ENCODE measurements around the gene CACNA1A.

The CACNA1A gene

DNA sequence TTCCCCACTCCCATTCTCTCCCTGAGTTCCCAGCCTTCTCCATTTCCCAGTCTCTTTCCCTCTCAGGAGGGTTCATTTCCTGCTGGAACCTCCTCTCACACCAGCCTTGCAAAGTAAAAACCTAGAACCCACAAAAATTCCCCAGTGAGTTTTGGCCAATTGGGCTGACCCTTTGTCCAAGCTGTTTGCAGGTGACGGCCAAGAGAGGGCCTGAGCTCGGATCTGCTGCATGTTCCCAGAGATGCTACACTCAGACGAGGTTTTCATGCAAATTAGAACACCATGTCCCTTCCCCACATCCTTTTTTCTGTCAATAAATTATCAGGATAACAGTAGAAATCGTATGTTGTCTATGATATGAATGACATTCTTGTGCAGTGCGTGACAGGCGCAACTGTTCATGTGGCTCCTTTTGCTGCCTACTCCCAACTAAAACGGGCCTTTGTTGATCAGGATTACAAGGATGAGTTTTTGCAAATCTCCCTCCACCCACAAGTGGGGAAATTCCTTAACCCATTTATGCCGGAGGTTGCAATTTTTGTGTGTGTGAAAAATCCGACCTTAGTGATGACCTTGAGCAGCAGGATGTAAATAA lies 149.5 kb downstream of the CACNA1A start:
- DNase-seq = no peak

DNA sequence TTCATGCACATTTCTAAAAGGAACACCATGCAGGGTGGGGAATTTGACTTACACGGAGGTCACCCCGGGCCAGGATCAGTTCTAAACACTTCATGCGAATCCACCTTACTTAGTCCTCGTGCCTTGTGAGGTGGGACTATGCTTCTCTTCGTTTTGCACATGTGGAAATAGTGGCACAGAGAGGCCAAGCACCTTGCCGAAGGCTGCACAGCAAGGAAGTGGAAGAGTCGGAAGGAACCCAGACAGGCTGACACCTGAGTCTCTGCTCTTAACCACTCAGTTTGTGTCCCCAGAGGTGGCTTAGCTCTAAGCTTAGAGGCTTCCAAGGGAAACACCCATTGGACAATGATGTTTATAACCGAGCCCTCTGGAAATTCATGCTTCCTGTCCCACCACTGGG lies 150.1 kb downstream of the CACNA1A start:
- no peak for DNase-seq

DNA sequence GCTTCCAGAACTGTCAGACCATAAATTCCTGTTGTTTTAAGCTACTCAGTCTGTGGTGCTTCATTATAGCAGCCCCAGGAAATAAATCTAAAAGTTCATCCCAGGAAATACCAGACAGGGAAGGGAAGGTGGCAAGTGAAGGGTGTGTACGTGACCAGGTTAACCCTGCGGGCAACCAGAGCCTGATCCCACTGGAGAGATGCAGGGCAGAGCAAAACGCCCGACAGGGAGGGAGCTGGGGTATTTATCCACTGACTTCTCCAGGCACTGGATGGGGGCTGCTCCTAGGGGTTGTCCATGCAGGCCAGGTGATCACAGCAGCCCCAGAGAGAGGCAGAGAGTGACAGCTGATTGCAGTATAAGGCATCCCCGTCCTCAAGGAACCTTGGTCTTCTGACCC lies 150.9 kb downstream of the CACNA1A start:
- no peak for DNase-seq

DNA sequence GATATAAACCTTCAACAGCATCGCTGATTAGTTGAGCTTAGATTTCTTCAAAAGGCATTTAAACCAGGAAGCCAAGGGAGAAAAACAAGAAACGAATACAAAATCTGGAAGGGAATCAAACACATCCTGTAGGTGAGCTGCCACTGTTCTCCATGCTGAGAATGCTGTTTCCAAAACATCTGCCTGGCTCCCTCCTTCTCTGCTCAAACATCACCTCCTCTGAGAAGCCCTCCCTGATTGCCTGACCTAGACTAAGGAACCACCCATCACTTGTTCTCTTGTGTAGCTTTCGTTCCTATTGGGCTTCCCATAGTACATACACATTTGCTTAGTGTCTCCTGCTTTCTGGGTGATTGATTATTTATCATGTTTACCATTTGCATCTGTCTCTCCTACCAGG lies 152.7 kb downstream of the CACNA1A start:
- no peak for DNase-seq

DNA sequence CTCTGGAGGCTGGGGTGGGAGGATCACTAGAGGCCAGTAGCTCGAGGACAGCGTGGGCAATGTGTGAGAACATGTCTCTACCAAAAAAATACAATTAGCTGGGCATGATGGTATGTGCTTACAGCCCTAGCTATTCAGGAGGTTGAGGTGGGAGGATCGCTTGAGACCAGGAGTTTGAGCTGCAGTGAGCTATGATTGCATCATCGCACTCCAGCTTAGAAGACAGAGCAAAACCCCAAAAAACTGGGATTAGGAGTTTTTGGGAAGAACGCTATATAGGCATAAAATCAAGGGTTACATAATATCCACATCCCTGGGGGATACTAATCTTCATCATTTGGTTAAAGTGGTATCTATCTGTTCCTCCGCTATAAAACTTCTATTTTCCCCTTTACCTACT lies 155.5 kb downstream of the CACNA1A start:
- DNase-seq = no peak

DNA sequence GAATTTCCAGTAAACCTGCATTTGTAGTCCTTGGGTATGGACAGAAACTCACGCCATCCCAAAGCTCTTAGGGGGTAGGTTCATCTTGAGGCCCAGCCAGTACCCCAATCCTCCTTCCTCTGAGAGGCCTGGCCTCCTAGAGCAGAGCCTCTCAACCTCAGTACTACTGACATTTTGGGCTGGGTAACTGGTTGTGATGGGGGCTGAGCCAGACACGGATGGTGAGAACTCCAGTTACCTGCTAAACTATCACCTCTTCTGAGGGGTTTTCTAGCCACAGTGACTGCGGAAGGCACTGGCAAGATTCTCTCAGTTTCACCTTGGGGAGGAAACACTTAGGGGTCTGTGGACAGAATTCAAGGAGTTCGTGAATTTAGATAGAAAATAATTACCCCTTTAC lies 156.2 kb downstream of the CACNA1A start:
- DNase-seq = no peak

DNA sequence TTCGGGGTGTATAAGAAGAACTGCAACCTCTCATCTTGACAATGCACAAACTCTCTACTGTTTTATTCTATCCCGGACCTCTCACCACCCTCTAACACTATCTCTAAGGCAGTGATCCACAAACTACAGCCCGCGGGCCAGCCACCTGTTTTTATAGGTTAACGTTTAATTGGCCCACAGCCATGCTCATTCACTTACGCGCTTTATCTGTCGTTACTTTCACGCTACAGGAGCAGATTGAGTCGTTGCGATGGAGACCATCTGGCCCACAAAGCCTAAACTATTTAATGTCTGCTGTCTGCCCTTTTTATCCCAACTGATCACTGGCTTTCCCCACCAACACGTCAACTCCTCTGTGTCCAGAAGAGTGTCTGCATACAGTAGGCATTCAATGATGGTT lies 158.9 kb downstream of the CACNA1A start:
- no peak for DNase-seq

DNA sequence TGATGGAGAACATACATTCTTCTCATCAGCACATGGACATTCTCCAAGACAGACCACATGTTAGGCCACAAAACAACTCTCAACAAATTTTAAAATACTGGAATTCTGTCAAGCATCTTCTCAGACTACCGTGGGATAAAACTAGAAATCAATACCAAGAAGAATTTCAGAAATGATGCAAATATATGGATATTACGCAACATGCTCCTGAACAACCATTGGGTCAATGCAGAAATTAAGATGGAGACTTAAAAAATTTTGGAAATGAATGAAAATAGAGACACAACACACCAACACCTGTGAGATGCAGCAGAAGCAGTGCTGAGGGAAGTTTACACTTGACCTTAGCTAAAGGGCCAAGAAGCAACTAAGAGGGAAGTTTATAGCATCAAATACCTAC lies 162.8 kb downstream of the CACNA1A start:
- DNase-seq = no peak

DNA sequence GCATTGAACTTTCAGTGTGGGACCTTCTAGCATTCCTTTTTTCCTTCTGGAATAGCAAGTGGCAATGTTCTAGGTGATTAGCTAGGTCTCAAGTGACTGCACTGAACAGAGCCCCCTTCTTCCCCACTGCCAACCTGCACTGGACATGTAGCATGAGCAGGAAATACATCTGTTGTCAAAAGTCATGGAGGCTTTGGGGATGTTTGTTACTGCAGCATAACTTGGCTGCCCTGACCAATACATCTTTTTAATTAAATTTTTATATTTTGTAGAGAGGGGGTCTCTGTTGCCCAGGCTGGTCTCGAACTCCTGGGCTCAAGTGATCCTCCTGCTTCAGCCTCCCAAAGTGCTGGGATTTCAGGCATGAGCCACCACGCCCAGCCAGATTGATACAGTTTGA lies 163.6 kb downstream of the CACNA1A start:
- DNase-seq = no peak

DNA sequence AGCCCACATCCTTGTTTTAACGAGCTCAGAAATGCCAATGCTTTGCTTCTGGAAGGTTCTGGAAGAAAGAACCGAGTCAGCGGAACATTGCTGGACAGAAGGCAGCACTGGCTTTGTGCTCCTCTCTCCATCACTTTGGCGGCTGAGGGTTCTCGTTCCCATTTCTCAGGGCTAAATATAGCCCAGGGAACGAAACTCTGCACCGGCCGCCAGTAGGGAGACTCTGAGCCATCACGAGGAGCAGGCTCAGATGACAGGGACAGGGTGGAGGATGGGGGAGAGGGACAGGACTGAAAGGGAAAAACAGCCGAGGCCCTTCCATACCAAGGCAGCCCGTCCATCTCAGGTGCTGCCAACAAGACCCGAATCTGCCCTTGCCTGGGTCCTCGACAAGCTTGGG lies 166.4 kb downstream of the CACNA1A start:
- DNase-seq = no peak

DNA sequence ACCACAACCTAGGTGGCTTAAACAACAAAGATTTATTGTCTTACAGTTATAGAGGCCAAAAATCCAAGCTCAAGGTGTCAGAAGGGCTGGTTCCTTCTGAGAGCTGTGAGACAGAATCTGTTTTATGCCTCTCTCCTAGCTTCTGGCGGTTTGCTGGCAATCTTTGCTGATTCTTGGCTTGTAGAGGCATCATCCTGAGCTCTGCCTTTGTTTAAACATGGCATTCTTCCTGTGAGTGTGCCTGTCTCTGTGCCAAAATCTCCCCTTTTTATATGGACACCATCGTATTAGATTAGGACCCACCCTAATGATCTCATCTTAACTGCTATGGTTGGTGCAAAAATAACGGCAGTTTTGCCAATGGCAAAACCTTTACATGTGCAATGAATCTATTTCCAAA lies 169.1 kb downstream of the CACNA1A start:
- DNase-seq = no peak

DNA sequence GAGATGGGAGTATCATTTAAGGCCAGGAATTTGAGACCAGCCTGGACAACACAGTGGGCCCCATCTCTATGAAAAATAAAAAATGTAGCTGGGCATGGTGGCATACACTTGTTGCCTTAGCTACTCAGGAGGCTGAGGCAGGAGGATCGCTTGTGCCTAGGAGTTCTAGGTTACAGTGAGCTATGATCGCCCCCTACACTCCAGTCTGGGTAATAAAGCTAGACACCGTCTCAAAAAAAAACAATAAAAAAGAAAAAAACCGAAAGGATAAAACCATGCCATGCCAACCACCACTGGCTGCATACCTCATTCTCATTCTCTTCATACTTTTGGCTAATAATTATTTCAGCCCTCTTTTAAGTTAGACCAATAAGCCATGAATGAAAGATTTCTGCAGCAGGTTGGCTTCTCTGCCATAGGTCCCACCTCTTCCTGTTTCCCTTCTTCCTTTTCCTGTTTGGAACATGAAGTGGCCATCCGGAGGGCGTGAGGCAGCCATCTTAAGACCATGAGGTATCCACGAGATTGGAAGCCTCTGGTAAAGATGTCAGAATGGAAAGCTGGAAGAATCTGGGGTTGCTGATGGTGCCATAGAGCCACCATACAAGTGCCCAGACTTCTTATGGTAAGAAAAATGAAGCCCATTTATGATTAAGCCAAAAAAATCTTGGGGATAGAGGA lies 171.3 kb downstream of the CACNA1A start:
- no peak for DNase-seq

DNA sequence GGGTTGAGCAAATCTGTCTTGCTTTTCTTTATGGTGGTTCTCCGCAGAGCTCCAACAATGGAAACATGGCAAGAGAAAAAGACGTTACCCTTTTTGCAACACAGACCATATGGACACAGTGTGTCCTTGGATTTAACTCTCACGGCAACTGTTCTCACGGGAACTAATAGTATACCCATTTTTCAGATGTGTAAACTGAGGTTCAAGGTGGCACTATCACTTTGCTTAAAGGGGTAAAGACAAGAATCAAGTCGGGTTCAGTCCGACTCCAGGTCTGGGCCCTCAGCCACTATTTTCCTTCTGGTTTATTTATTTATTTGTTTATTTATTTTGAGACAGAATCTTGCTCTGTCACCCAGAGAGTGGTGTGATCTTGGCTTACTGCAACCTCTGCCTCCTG lies 176.0 kb downstream of the CACNA1A start:
- no peak for DNase-seq

DNA sequence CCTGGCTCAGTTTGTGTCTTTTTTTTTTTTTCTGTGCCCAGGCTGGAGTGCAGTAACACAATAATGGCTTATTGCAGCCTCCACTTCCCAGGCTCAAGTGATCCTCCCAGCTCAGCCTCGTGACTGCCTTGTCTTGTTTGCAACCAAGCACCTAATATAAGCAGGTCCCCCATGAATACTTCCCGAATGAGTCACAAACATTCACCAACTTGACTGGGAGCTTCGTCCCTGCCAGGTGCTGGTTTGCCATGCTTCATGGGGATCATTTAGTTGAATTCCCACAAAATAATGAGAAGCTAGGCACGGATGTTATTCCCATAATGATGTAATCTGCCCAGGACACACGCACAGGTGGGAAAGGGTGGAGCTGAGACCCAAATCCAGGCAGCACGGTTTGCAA lies 176.5 kb downstream of the CACNA1A start:
- no peak for DNase-seq

DNA sequence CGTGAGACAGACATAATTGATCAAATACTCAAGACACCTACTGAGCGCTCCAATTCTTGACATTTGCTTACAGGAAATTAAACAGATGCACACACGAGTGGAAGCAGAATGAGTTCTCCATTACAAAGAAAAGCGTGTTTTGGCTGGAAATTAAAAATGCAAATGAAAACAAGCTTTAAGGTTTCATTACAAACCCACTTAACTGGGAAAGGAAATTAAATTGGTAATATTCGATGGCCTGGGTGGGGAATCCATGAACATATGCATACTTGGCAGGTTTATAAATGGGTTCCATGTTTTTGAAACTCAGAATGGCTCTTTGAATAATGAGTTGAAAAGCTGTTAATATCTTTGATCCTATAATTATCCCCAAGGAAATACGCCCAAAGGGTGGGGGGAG lies 178.0 kb downstream of the CACNA1A start:
- DNase-seq = no peak

DNA sequence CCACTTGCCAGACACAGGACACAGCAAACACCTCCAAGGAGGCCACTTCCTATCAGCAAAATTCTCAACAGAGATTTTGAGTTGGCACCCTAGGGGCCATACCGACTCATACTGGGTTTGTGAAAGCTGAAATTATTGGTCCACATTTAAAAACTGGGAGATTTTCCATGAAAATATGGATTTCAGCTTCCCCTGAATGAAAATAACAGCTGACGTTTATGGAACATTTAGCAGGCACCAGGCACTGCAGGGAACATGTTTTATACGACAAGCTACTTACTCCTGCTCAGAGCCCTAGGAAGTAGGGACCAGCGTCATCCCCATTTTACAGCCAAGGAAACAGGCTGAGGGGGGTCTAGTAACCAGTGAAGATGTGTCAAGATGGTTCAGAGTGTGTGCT lies 186.8 kb downstream of the CACNA1A start:
- no peak for DNase-seq

DNA sequence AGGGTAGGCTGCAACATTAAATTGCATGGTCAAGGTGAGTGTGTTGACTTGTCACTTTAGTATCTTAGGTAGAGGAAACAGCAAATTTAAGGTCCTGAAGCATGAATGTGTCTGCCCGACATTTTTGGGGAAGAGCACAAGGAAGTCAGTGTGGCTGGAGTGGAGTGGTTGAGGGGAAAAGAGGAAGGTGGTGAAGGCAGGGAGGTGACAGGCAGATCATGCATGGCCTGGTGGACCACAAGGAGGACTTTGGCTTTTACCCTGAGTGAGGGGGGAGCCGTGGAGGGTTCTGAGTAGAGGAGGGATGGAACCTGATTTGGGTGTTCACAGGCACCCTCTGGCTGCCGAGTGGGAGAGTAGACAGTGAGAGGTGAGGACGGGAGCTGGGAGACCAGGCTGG lies 188.1 kb downstream of the CACNA1A start:
- DNase-seq = no peak

DNA sequence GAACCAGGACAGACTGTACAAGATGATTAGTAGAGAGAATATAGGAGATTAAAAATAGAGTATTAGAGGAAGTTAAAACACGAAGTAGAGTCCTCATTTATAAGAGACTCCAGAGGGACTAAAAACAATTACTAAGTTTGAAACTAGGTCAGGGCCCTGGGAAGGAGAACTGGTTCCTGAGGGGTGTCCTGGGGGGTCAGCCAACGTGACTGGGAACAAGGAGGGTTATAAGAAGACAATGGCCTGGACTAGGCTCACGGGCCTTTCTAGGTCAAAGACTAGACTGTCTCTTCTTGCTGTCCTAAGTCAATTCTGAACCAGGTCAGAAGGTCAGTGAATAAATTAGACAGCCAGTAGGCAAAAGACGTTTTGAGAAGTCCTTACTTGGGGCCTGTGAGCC lies 190.8 kb downstream of the CACNA1A start:
- no peak for DNase-seq

DNA sequence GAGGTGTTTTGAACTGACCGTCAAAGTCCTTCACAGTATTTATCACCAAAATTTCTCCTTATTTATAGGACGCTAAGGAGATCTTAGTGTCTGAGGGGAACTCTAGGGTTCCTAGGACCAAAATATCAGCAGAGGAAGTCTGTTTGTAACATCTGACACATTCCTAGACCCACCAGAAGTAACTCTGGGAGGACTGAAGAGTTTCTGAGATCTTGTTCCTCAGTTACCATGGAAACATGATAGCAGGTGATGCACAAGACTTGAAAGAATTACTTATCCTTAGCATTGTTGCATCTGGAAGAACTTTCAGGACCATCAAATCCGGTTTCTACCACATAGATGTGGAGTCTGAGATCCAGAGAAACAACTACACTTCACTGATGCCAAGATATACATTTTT lies 191.5 kb downstream of the CACNA1A start:
- DNase-seq = no peak

DNA sequence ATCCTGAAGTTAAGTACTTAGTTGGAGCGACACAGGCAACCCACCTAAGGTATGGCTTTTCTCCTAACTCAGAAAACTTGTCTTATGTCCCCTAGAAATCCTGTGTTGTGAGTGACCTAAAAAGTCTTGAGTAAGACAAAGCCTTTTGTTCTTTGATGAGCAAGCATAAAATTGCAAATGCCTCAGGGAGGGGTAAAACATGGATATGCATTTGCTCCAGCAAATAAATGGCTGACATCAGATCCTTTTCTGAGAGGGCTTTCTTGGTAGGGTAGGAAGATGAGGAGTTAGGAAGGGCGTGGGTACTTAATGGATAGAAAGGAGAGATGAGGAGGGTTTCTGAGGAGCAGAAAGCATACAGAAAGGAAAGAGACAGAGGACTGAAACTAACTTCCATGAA lies 192.4 kb downstream of the CACNA1A start:
- DNase-seq = no peak

DNA sequence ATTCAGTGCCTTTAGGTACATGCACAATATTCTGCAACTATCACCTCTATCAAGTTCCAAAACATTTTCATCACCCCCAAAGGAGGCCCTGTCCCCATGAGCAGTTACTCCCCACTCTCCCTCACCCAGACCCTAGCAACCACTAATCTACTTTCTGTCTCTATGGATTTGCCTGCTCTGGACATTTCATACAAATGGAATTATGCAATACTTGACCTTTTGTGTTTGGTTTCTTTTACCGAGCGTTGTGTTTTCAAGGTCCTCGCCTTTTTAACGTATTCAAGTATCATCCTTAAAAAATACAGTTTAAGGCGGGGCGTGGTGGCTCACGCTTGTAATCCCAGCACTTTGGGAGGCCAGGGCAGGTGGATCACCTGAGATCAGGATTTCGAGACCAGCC lies 196.4 kb downstream of the CACNA1A start:
- DNase-seq = no peak

DNA sequence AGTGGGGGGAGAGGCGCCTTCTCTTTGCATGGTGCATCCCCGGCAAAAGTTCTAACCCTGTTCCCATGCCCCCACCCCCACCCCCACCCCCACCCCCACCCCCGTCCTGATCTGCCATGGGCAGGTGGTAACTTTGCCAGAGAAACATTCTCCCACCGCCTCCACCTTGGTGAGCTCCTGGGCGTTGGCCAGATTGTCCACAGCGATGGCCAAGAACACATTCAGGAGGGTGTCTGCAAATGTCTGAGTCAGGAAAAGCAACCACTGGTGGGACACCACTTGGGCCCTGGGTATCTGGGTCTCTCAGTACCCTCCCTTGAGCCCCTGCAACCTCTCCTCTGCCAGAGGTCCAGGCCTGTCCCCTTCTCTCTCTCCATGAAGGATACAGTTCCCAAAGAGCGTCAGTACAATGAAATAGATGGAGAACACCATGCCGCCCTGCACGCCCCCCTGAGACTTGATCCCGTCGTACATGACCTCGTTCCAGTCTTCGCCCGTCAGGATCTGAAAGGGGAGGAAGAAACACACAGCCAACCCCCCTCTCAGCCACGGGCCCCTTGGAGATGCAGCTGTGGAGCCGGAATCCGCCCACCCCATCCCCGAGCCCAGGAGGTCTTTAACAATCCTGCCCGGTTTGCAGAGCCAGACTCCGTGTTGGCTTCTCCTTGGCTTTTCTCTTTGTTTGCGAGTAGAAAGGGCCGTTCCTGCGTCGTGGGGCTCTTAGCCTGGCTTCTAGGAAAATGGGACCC lies 202.7 kb downstream of the CACNA1A start:
- no peak for DNase-seq

DNA sequence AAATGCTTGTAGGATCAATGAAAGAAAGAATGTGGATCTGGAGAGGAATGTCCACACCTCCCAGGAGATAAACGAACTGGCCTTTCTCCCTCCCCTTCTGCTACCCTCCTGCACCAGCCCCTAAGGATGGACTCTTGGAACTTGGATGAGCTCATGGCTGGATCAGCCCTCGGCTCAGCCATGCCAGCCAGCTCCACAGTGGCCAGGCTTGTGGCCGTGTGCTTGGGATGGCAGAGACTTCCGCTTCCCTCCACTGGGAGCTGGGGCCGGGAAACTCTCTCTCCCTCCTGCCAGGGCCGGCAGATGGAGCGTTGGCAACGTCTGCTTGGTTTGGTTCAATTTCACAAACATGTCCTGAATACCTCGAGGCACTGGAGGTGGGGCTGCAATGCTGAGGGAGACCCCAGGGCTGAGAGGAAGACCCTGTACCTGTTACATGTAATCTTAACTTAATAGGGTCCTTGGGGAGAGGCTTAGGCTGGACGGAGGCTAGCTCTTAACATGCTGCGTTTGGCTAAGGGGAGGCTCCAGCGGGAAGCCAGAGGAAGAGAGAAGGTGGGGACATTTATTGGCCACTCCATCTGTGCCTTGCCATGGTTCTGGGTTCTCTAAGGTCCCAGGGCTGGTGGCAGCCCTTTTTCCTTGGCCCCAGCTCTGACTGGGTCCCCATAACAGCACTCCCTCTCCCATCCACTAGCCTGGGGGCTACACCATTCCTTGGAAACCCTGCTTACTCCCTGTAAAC lies 203.6 kb downstream of the CACNA1A start:
- no peak for DNase-seq
